ENCODE results near the gene TMX4.

GRCh38 chr20:7937328-7937727 is 82.2 kb downstream of the TMX4 start:
- TF ChIP-seq CTCF (IDR thresholded peaks at IDR 0.05): no peak
- TF ChIP-seq POLR2A (IDR thresholded peaks at IDR 0.05): no peak
- TF ChIP-seq POLR2AphosphoS5 (IDR thresholded peaks at IDR 0.05): no peak
- no peak for TF ChIP-seq EP300 (IDR thresholded peaks at IDR 0.05)
